Effector memory CD4-positive, alpha-beta T cell (primary cell): Measurements from ENCODE around the gene TMEM222.

Experiments used
- DNase-seq, 3 donors: peaks; one replicate each; pipeline ENCODE4 v3.0.0-alpha.2; 2020
- H3K27ac ChIP-seq: 2 replicates; pipeline ENCODE4 v1.7.0; 2013; ENCODE audit warnings: mild to moderate bottlenecking, low read length, moderate library complexity; ENCODE audit not compliant: insufficient read depth, poor library complexity, severe bottlenecking
- H3K27me3 ChIP-seq: replicated peaks from 2 replicates; pipeline ENCODE4 v1.7.0; 2013; ENCODE audit warnings: mild to moderate bottlenecking, low read length; ENCODE audit not compliant: insufficient read depth, control insufficient read depth, poor library complexity, severe bottlenecking
- H3K36me3 ChIP-seq: 2 replicates; pipeline ENCODE4 v1.7.0; 2013; ENCODE audit warnings: mild to moderate bottlenecking, low read length, moderate library complexity; ENCODE audit not compliant: control insufficient read depth, insufficient read depth
- H3K4me1 ChIP-seq: 2 replicates; pipeline ENCODE4 v1.7.0; 2013; ENCODE audit warnings: low read length, mild to moderate bottlenecking; ENCODE audit not compliant: control insufficient read depth, insufficient read depth, poor library complexity, severe bottlenecking
- H3K4me3 ChIP-seq: 2 replicates; pipeline ENCODE4 v1.7.0; 2013; ENCODE audit warnings: low read length, low read depth, mild to moderate bottlenecking; ENCODE audit not compliant: insufficient read depth, poor library complexity, severe bottlenecking
- H3K9me3 ChIP-seq: 2 replicates; pipeline ENCODE4 v1.7.0; 2013; ENCODE audit warnings: mild to moderate bottlenecking, low read length, moderate library complexity; ENCODE audit not compliant: control insufficient read depth

Gene TMEM222

GRCh38 chr1:27366113-27366410, 44.1 kb downstream of the TMEM222 start:
- Histone ChIP-seq H3K4me1 (peaks cover 20% of the 10 kb centered on the region), H3K27me3 (no peaks in the 10 kb centered on the region), H3K27ac (peak overlapping the region; percentile 43), H3K4me3 (peak overlapping the region; percentile 72), H3K36me3 (no peaks in the 10 kb centered on the region), H3K9me3 (no peaks in the 10 kb centered on the region)
- DNase-seq, result peak; percentile 51 to 62 (median 57)

GRCh38 chr1:27366411-27367159, 44.6 kb downstream of the TMEM222 start, which contains the start of gene MAP3K6:
Gene MAP3K6, minus strand, starts transcription at chr1:27366961. Its CDS starts 364 bp downstream, at chr1:27366597.
- no peaks in the 10 kb centered on the region for H3K9me3 ChIP-seq
- H3K27ac ChIP-seq, result peak within 1 kb of the TSS; percentile 43
- DNase-seq, result no peak
- H3K4me3 ChIP-seq, result peak within 1 kb of the TSS; percentile 72
- peaks cover 20% of the 10 kb centered on the region for H3K4me1 ChIP-seq
- no peaks in the 10 kb centered on the region for H3K27me3 ChIP-seq
- H3K36me3 ChIP-seq, result no peaks in the 10 kb centered on the region

- H3K36me3 ChIP-seq, result no peaks in the 10 kb centered on the region
- H3K27ac ChIP-seq, result no peak overlapping the region
- H3K9me3 ChIP-seq, result no peaks in the 10 kb centered on the region
- H3K4me1 ChIP-seq, result peaks cover 20% of the 10 kb centered on the region
- no peaks in the 10 kb centered on the region for H3K27me3 ChIP-seq
- no peak for DNase-seq
- no peak overlapping the region for H3K4me3 ChIP-seq
These were observed 45.2 kb downstream of the TMEM222 start for GRCh38 chr1:27367160-27367650.

- Histone ChIP-seq H3K27ac (no peak overlapping the region), H3K9me3 (no peaks in the 10 kb centered on the region), H3K4me1 (peaks cover 20% of the 10 kb centered on the region), H3K27me3 (no peaks in the 10 kb centered on the region), H3K4me3 (no peak overlapping the region), H3K36me3 (no peaks in the 10 kb centered on the region)
- no peak for DNase-seq
These were observed 47.1 kb downstream of the TMEM222 start for GRCh38 chr1:27368869-27369582.

- Histone ChIP-seq H3K27me3 (no peaks in the 10 kb centered on the region), H3K4me3 (no peak overlapping the region), H3K4me1 (peaks cover under 1% of the 10 kb centered on the region), H3K9me3 (no peaks in the 10 kb centered on the region), H3K27ac (no peak overlapping the region), H3K36me3 (no peaks in the 10 kb centered on the region)
- DNase-seq, result no peak
These were observed 50.3 kb downstream of the TMEM222 start for GRCh38 chr1:27372022-27372807.

- Histone ChIP-seq H3K27me3 (no peaks in the 10 kb centered on the region), H3K36me3 (no peaks in the 10 kb centered on the region), H3K4me3 (no peak overlapping the region), H3K27ac (no peak overlapping the region), H3K9me3 (no peaks in the 10 kb centered on the region), H3K4me1 (no peaks in the 10 kb centered on the region)
- no peak for DNase-seq
These were observed 51.1 kb downstream of the TMEM222 start for GRCh38 chr1:27372808-27373690.

GRCh38 chr1:27374362-27375086, 52.6 kb downstream of the TMEM222 start, which contains the start of gene FCN3:
Gene FCN3, minus strand, starts transcription at chr1:27374824. Its CDS starts 6 bp downstream, at chr1:27374818.
- Histone ChIP-seq H3K4me1 (no peaks in the 10 kb centered on the region), H3K4me3 (no peak within 1 kb of the TSS), H3K36me3 (no peaks in the 10 kb centered on the region), H3K27me3 (no peaks in the 10 kb centered on the region), H3K9me3 (no peaks in the 10 kb centered on the region), H3K27ac (no peak within 1 kb of the TSS)
- DNase-seq, result no peak

GRCh38 chr1:27377760-27378495, 56.0 kb downstream of the TMEM222 start:
- H3K27me3 ChIP-seq, result no peaks in the 10 kb centered on the region
- H3K9me3 ChIP-seq, result no peaks in the 10 kb centered on the region
- no peak overlapping the region for H3K4me3 ChIP-seq
- no peak overlapping the region for H3K27ac ChIP-seq
- no peaks in the 10 kb centered on the region for H3K4me1 ChIP-seq
- DNase-seq, result no peak
- no peaks in the 10 kb centered on the region for H3K36me3 ChIP-seq
